HG03108 (cell line): ENCODE results near the gene KRT222.

Experiments
- ATAC-seq: cut with Tn5 transposase; IDR thresholded peaks from one replicate; pipeline ENCODE4 v1.9.1; 2021; ENCODE audit warnings: moderate library complexity; ENCODE audit not compliant: unreplicated experiment

KRT222 gene

GRCh38 chr17:40659911-40660310, 5.1 kb downstream of the KRT222 start:
- no peak for ATAC-seq

GRCh38 chr17:40658396-40658795, 6.6 kb downstream of the KRT222 start:
- ATAC-seq, result no peak

GRCh38 chr17:40651939-40652338, 13.0 kb downstream of the KRT222 start:
- ATAC-seq, result no peak

- ATAC-seq, result peak; percentile 10
Measured at GRCh38 chr17:40648384-40648968, 16.5 kb downstream of the KRT222 start.

GRCh38 chr17:40647624-40648383, 17.2 kb downstream of the KRT222 start, which contains the start of gene SMARCE1:
Gene SMARCE1, minus strand, starts transcription at chr17:40647818. Its CDS starts 2,016 bp downstream, at chr17:40645802.
- peak; percentile 51 for ATAC-seq

GRCh38 chr17:40646791-40647623, 18.0 kb downstream of the KRT222 start:
- peak; percentile 31 for ATAC-seq

- no peak for ATAC-seq
Measured at GRCh38 chr17:40645943-40646342, 19.0 kb downstream of the KRT222 start.

GRCh38 chr17:40645291-40645690, 19.7 kb downstream of the KRT222 start:
- ATAC-seq, result no peak

- ATAC-seq, result no peak
Measured at GRCh38 chr17:40637931-40638330, 27.0 kb downstream of the KRT222 start.

- ATAC-seq, result no peak
Measured at GRCh38 chr17:40633871-40634270, 31.1 kb downstream of the KRT222 start.

GRCh38 chr17:40632216-40632615, 32.8 kb downstream of the KRT222 start:
- no peak for ATAC-seq

- no peak for ATAC-seq
Measured at GRCh38 chr17:40629842-40630241, 35.1 kb downstream of the KRT222 start.

- ATAC-seq, result no peak
Measured at GRCh38 chr17:40625311-40625710, 39.7 kb downstream of the KRT222 start.

- ATAC-seq, result no peak
Measured at GRCh38 chr17:40623419-40624210, 41.4 kb downstream of the KRT222 start.

- no peak for ATAC-seq
Measured at GRCh38 chr17:40622509-40622928, 42.5 kb downstream of the KRT222 start.

- no peak for ATAC-seq
Measured at GRCh38 chr17:40621578-40621977, 43.4 kb downstream of the KRT222 start.

GRCh38 chr17:40621019-40621418, 44.0 kb downstream of the KRT222 start:
- no peak for ATAC-seq

- ATAC-seq, result no peak
Measured at GRCh38 chr17:40618754-40619625, 46.0 kb downstream of the KRT222 start.

- ATAC-seq, result no peak
Measured at GRCh38 chr17:40617678-40618240, 47.2 kb downstream of the KRT222 start.
